CD4-positive, alpha-beta memory T cell (primary cell): ENCODE data around the gene CALM1. TPM values are rescaled to one million over a fixed set of nuclear protein-coding genes. Genes with fewer than 3 reads are reported as not detected.

Source experiments
- polyA plus RNA-seq, 2 donors: library from polyadenylated mRNA; unstranded; fragments of 300-500 nt; fragmentation: Illumina TruSeq; gene quantifications; one replicate each; pipeline ENCODE4 v1.2.3, GENCODE V29; 2021
- total RNA-seq, 2 experiments: library from RNA; stranded (reverse); gene quantifications; one replicate each; pipeline ENCODE4 v1.2.3, GENCODE V29; 2021

The CALM1 gene
- total and polyA plus RNA-seq, 4 experiments from 2014 or later, result 693 to 3,289 (median 1,711) TPM

Other genes starting within 250 kb of the CALM1 start
- 10 to 100 TPM; 42.1 to 52.5 TPM for gene PSMC1, start 140.5 kb upstream of the CALM1 start, total RNA-seq
- 100 to 1,000 TPM; 103 to 175 TPM for gene PSMC1, start 140.5 kb upstream of the CALM1 start, polyA plus RNA-seq
- gene NRDE2, start 65.1 kb upstream of the CALM1 start, total RNA-seq, result 10 to 100 TPM; 26.3 to 32.6 TPM
- 10 to 100 TPM in 1 of 2 donors, 1 to 10 TPM in 1; 4.4 to 10.7 TPM for gene NRDE2, start 65.1 kb upstream of the CALM1 start, polyA plus RNA-seq